Measurements from ENCODE around the gene HS3ST6. TPM values are rescaled to one million over a fixed set of nuclear protein-coding genes. Genes with fewer than 3 reads are reported as not detected.
"Not testable (repeated sequence)": the region's sequence is repeated elsewhere in the genome, so short reads cannot be mapped to it uniquely, and the experiment has no call there.

HS3ST6 gene
- total and polyA plus RNA-seq, 2 donors, result 1.6 to 1.8 TPM

GRCh38 chr16:1900452-1900774 is 17.8 kb downstream of the HS3ST6 start:
- no peak for DNase-seq (ENCODE audit: extremely low spot score)
- no peaks in the 10 kb centered on the region for H3K4me1 ChIP-seq (ENCODE audit: insufficient read depth)
- H3K36me3 ChIP-seq (ENCODE audit: insufficient read depth), result no peaks in the 10 kb centered on the region
- no peak overlapping the region for H3K27ac ChIP-seq (ENCODE audit: low read depth)
- 87% methylated on average over 9 of the region's 9 CpGs for WGBS
- no peak overlapping the region for H3K4me3 ChIP-seq (ENCODE audit: low read depth, low read length)

GRCh38 chr16:1899641-1900451 is 18.4 kb downstream of the HS3ST6 start:
- Histone ChIP-seq H3K4me1 (ENCODE audit: insufficient read depth) (no peaks in the 10 kb centered on the region), H3K36me3 (ENCODE audit: insufficient read depth) (no peaks in the 10 kb centered on the region), H3K4me3 (ENCODE audit: low read depth, low read length) (no peak overlapping the region), H3K27ac (ENCODE audit: low read depth) (no peak overlapping the region)
- DNase-seq (ENCODE audit: extremely low spot score), result no peak
- 85% methylated on average over 16 of the region's 16 CpGs for WGBS

- not testable (repeated sequence) for H3K27ac ChIP-seq (ENCODE audit: low read depth); DNase-seq (ENCODE audit: extremely low spot score); H3K4me1 ChIP-seq (ENCODE audit: insufficient read depth); H3K4me3 ChIP-seq (ENCODE audit: low read depth, low read length); H3K36me3 ChIP-seq (ENCODE audit: insufficient read depth)
- 85% methylated on average over 2 of the region's 2 CpGs for WGBS
Measured at GRCh38 chr16:1897692-1898091, 20.5 kb downstream of the HS3ST6 start.

- Histone ChIP-seq H3K36me3 (ENCODE audit: insufficient read depth) (no peaks in the 10 kb centered on the region), H3K27ac (ENCODE audit: low read depth) (no peak overlapping the region), H3K4me3 (ENCODE audit: low read depth, low read length) (no peak overlapping the region), H3K4me1 (ENCODE audit: insufficient read depth) (no peaks in the 10 kb centered on the region)
- no peak for DNase-seq (ENCODE audit: extremely low spot score)
- 76% methylated on average over 27 of the region's 27 CpGs for WGBS
Measured at GRCh38 chr16:1895949-1896675, 22.1 kb downstream of the HS3ST6 start.

- Histone ChIP-seq H3K36me3 (ENCODE audit: insufficient read depth) (no peaks in the 10 kb centered on the region), H3K4me3 (ENCODE audit: low read depth, low read length) (no peak overlapping the region), H3K27ac (ENCODE audit: low read depth) (no peak overlapping the region), H3K4me1 (ENCODE audit: insufficient read depth) (no peaks in the 10 kb centered on the region)
- 82% methylated on average over 5 of the region's 5 CpGs for WGBS
- no peak for DNase-seq (ENCODE audit: extremely low spot score)
Measured at GRCh38 chr16:1895068-1895467, 23.1 kb downstream of the HS3ST6 start.

GRCh38 chr16:1890708-1891050 is 27.5 kb downstream of the HS3ST6 start:
- no peak overlapping the region for H3K4me3 ChIP-seq (ENCODE audit: low read depth, low read length)
- H3K4me1 ChIP-seq (ENCODE audit: insufficient read depth), result no peaks in the 10 kb centered on the region
- WGBS, result 41% methylated on average over 4 of the region's 4 CpGs
- no peaks in the 10 kb centered on the region for H3K36me3 ChIP-seq (ENCODE audit: insufficient read depth)
- DNase-seq (ENCODE audit: extremely low spot score), result no peak
- H3K27ac ChIP-seq (ENCODE audit: low read depth), result no peak overlapping the region

GRCh38 chr16:1890024-1890707 is 28.0 kb downstream of the HS3ST6 start:
- no peaks in the 10 kb centered on the region for H3K4me1 ChIP-seq (ENCODE audit: insufficient read depth)
- no peaks in the 10 kb centered on the region for H3K36me3 ChIP-seq (ENCODE audit: insufficient read depth)
- no peak for DNase-seq (ENCODE audit: extremely low spot score)
- H3K4me3 ChIP-seq (ENCODE audit: low read depth, low read length), result no peak overlapping the region
- H3K27ac ChIP-seq (ENCODE audit: low read depth), result no peak overlapping the region
- 64% methylated on average over 16 of the region's 16 CpGs for WGBS

GRCh38 chr16:1887711-1888354 is 30.4 kb downstream of the HS3ST6 start:
- H3K4me3 ChIP-seq (ENCODE audit: low read depth, low read length), result no peak overlapping the region
- no peak for DNase-seq (ENCODE audit: extremely low spot score)
- no peaks in the 10 kb centered on the region for H3K4me1 ChIP-seq (ENCODE audit: insufficient read depth)
- 76% methylated on average over 14 of the region's 14 CpGs for WGBS
- no peak overlapping the region for H3K27ac ChIP-seq (ENCODE audit: low read depth)
- H3K36me3 ChIP-seq (ENCODE audit: insufficient read depth), result no peaks in the 10 kb centered on the region

GRCh38 chr16:1884889-1885288 is 33.3 kb downstream of the HS3ST6 start:
- H3K4me1 ChIP-seq (ENCODE audit: insufficient read depth), result no peaks in the 10 kb centered on the region
- no peak overlapping the region for H3K27ac ChIP-seq (ENCODE audit: low read depth)
- DNase-seq (ENCODE audit: extremely low spot score), result no peak
- no peaks in the 10 kb centered on the region for H3K36me3 ChIP-seq (ENCODE audit: insufficient read depth)
- WGBS, result 69% methylated on average over 5 of the region's 5 CpGs
- no peak overlapping the region for H3K4me3 ChIP-seq (ENCODE audit: low read depth, low read length)

- no peaks in the 10 kb centered on the region for H3K4me1 ChIP-seq (ENCODE audit: insufficient read depth)
Measured at GRCh38 chr16:1884155-1884760, 34.0 kb downstream of the HS3ST6 start.

GRCh38 chr16:1881172-1881571 is 37.0 kb downstream of the HS3ST6 start:
- not testable (repeated sequence) for H3K27ac ChIP-seq (ENCODE audit: low read depth); H3K36me3 ChIP-seq (ENCODE audit: insufficient read depth); H3K4me1 ChIP-seq (ENCODE audit: insufficient read depth); DNase-seq (ENCODE audit: extremely low spot score); H3K4me3 ChIP-seq (ENCODE audit: low read depth, low read length)
- WGBS, result 85% methylated on average over 9 of the region's 9 CpGs

More at GRCh38 chr16:1884155-1884760, 34.0 kb downstream of the HS3ST6 start:
- Histone ChIP-seq H3K27ac (ENCODE audit: low read depth) (no peak overlapping the region), H3K36me3 (ENCODE audit: insufficient read depth) (no peaks in the 10 kb centered on the region), H3K4me3 (ENCODE audit: low read depth, low read length) (no peak overlapping the region)
- 63% methylated on average over 13 of the region's 13 CpGs for WGBS
- DNase-seq (ENCODE audit: extremely low spot score), result no peak

GRCh38 chr16:1879477-1879876 is 38.7 kb downstream of the HS3ST6 start:
- no peak for DNase-seq (ENCODE audit: extremely low spot score)
- Histone ChIP-seq H3K4me3 (ENCODE audit: low read depth, low read length) (no peak overlapping the region), H3K4me1 (ENCODE audit: insufficient read depth) (no peaks in the 10 kb centered on the region), H3K36me3 (ENCODE audit: insufficient read depth) (no peaks in the 10 kb centered on the region), H3K27ac (ENCODE audit: low read depth) (no peak overlapping the region)
- 34% methylated on average over 2 of the region's 2 CpGs for WGBS

- H3K36me3 ChIP-seq (ENCODE audit: insufficient read depth), result no peaks in the 10 kb centered on the region
- 75% methylated on average over 5 of the region's 5 CpGs for WGBS
- no peak overlapping the region for H3K27ac ChIP-seq (ENCODE audit: low read depth)
- H3K4me3 ChIP-seq (ENCODE audit: low read depth, low read length), result no peak overlapping the region
- no peak for DNase-seq (ENCODE audit: extremely low spot score)
- no peaks in the 10 kb centered on the region for H3K4me1 ChIP-seq (ENCODE audit: insufficient read depth)
Measured at GRCh38 chr16:1878256-1878655, 40.0 kb downstream of the HS3ST6 start.
